Esophagus squamous epithelium (tissue), 4 donors: ENCODE results near the gene IL12B.
"Not testable (repeated sequence)": the region's sequence is repeated elsewhere in the genome, so short reads cannot be mapped to it uniquely, and the experiment has no call there.

Source experiments
- CTCF ChIP-seq, 6 experiments: fragments of 450-650 bp in 4 of 6; fragments of 200-600 bp in 2 of 6; sonication (generic) in 2 of 6; IDR thresholded peaks; one replicate each; pipeline ENCODE4 v1.5.1; 2016 to 2019; ENCODE audit warnings: antibody characterized with exemption in 6 of 6, mild to moderate bottlenecking in 4 of 6, moderate library complexity in 4 of 6
- POLR2A ChIP-seq, 4 donors: fragments of 450-650 bp; IDR thresholded peaks; one replicate each; pipeline ENCODE4 v1.6.1; 2017; ENCODE audit warnings: antibody characterized with exemption in 4 of 4, mild to moderate bottlenecking in 4 of 4, moderate library complexity in 3 of 4

- TF ChIP-seq POLR2A, CTCF (IDR thresholded peaks at IDR 0.05): not testable (repeated sequence)
These were observed 20.4 kb upstream of the IL12B start for GRCh38 chr5:159350644-159351043.
